ENCODE measurements around the gene LDLRAD4.

The LDLRAD4 gene

GRCh38 chr18:13291299-13291698 is 72.7 kb downstream of the LDLRAD4 start:
- Histone ChIP-seq H3K36me3 (ENCODE audit: insufficient read depth, low read length) (no peaks in the 10 kb centered on the region), H3K9ac (ENCODE audit: insufficient read length) (no peak overlapping the region), H3K27ac (no peak overlapping the region), H3K9me3 (ENCODE audit: low read depth, low read length) (no peaks in the 10 kb centered on the region), H3K4me3 (no peak overlapping the region)
- no peak for TF ChIP-seq FOXP2 (optimal IDR thresholded peaks at IDR 0.05; ENCODE audit: control extremely low read depth, extremely low read length, insufficient read depth)
- no peak for TF ChIP-seq EZH2 (IDR thresholded peaks at IDR 0.05)
- no peak for TF ChIP-seq POLR2AphosphoS5 (IDR thresholded peaks at IDR 0.05; ENCODE audit: borderline replicate concordance, low read depth, low read length)
- no peak for DNase-seq (ENCODE audit: low read depth, low spot score)

GRCh38 chr18:13291745-13292447 is 73.3 kb downstream of the LDLRAD4 start:
- Histone ChIP-seq H3K36me3 (ENCODE audit: insufficient read depth, low read length) (no peaks in the 10 kb centered on the region), H3K9ac (ENCODE audit: insufficient read length) (no peak overlapping the region), H3K9me3 (ENCODE audit: low read depth, low read length) (no peaks in the 10 kb centered on the region), H3K4me3 (no peak overlapping the region), H3K27ac (no peak overlapping the region)
- DNase-seq (ENCODE audit: low read depth, low spot score), result no peak
- no peak for TF ChIP-seq POLR2AphosphoS5 (IDR thresholded peaks at IDR 0.05; ENCODE audit: borderline replicate concordance, low read depth, low read length)
- no peak for TF ChIP-seq FOXP2 (optimal IDR thresholded peaks at IDR 0.05; ENCODE audit: control extremely low read depth, extremely low read length, insufficient read depth)
- no peak for TF ChIP-seq EZH2 (IDR thresholded peaks at IDR 0.05)

GRCh38 chr18:13292736-13293135 is 74.2 kb downstream of the LDLRAD4 start:
- TF ChIP-seq EZH2 (IDR thresholded peaks at IDR 0.05) (no peak), FOXP2 (optimal IDR thresholded peaks at IDR 0.05; ENCODE audit: control extremely low read depth, extremely low read length, insufficient read depth) (no peak), POLR2AphosphoS5 (IDR thresholded peaks at IDR 0.05; ENCODE audit: borderline replicate concordance, low read depth, low read length) (no peak)
- no peak overlapping the region for H3K4me3 ChIP-seq
- no peak overlapping the region for H3K9ac ChIP-seq (ENCODE audit: insufficient read length)
- no peak overlapping the region for H3K27ac ChIP-seq
- H3K9me3 ChIP-seq (ENCODE audit: low read depth, low read length), result no peaks in the 10 kb centered on the region
- no peaks in the 10 kb centered on the region for H3K36me3 ChIP-seq (ENCODE audit: insufficient read depth, low read length)
- DNase-seq (ENCODE audit: low read depth, low spot score), result no peak

GRCh38 chr18:13294309-13294708 is 75.7 kb downstream of the LDLRAD4 start:
- Histone ChIP-seq H3K27ac (no peak overlapping the region), H3K36me3 (ENCODE audit: insufficient read depth, low read length) (no peaks in the 10 kb centered on the region), H3K9ac (ENCODE audit: insufficient read length) (no peak overlapping the region), H3K9me3 (ENCODE audit: low read depth, low read length) (no peaks in the 10 kb centered on the region), H3K4me3 (no peak overlapping the region)
- TF ChIP-seq POLR2AphosphoS5 (IDR thresholded peaks at IDR 0.05; ENCODE audit: borderline replicate concordance, low read depth, low read length) (no peak), FOXP2 (optimal IDR thresholded peaks at IDR 0.05; ENCODE audit: control extremely low read depth, extremely low read length, insufficient read depth) (no peak), EZH2 (IDR thresholded peaks at IDR 0.05) (no peak)
- no peak for DNase-seq (ENCODE audit: low read depth, low spot score)

GRCh38 chr18:13295894-13296293 is 77.3 kb downstream of the LDLRAD4 start:
- Histone ChIP-seq H3K9me3 (ENCODE audit: low read depth, low read length) (no peaks in the 10 kb centered on the region), H3K4me3 (no peak overlapping the region), H3K36me3 (ENCODE audit: insufficient read depth, low read length) (no peaks in the 10 kb centered on the region), H3K27ac (no peak overlapping the region), H3K9ac (ENCODE audit: insufficient read length) (no peak overlapping the region)
- no peak for DNase-seq (ENCODE audit: low read depth, low spot score)
- TF ChIP-seq EZH2 (IDR thresholded peaks at IDR 0.05) (no peak), POLR2AphosphoS5 (IDR thresholded peaks at IDR 0.05; ENCODE audit: borderline replicate concordance, low read depth, low read length) (no peak), FOXP2 (optimal IDR thresholded peaks at IDR 0.05; ENCODE audit: control extremely low read depth, extremely low read length, insufficient read depth) (no peak)

GRCh38 chr18:13296867-13297574 is 78.5 kb downstream of the LDLRAD4 start:
- no peak overlapping the region for H3K9ac ChIP-seq (ENCODE audit: insufficient read length)
- H3K4me3 ChIP-seq, result no peak overlapping the region
- no peaks in the 10 kb centered on the region for H3K9me3 ChIP-seq (ENCODE audit: low read depth, low read length)
- no peak overlapping the region for H3K27ac ChIP-seq
- TF ChIP-seq EZH2 (IDR thresholded peaks at IDR 0.05) (no peak), FOXP2 (optimal IDR thresholded peaks at IDR 0.05; ENCODE audit: control extremely low read depth, extremely low read length, insufficient read depth) (no peak), POLR2AphosphoS5 (IDR thresholded peaks at IDR 0.05; ENCODE audit: borderline replicate concordance, low read depth, low read length) (no peak)
- no peaks in the 10 kb centered on the region for H3K36me3 ChIP-seq (ENCODE audit: insufficient read depth, low read length)
- no peak for DNase-seq (ENCODE audit: low read depth, low spot score)

- H3K9me3 ChIP-seq (ENCODE audit: low read depth, low read length), result no peaks in the 10 kb centered on the region
- H3K4me3 ChIP-seq, result no peak overlapping the region
- TF ChIP-seq EZH2 (IDR thresholded peaks at IDR 0.05) (no peak), FOXP2 (optimal IDR thresholded peaks at IDR 0.05; ENCODE audit: control extremely low read depth, extremely low read length, insufficient read depth) (no peak), POLR2AphosphoS5 (IDR thresholded peaks at IDR 0.05; ENCODE audit: borderline replicate concordance, low read depth, low read length) (no peak)
- H3K36me3 ChIP-seq (ENCODE audit: insufficient read depth, low read length), result no peaks in the 10 kb centered on the region
- H3K9ac ChIP-seq (ENCODE audit: insufficient read length), result no peak overlapping the region
- no peak for DNase-seq (ENCODE audit: low read depth, low spot score)
- H3K27ac ChIP-seq, result no peak overlapping the region
Measured at GRCh38 chr18:13298262-13298661, 79.7 kb downstream of the LDLRAD4 start.

- TF ChIP-seq POLR2AphosphoS5 (IDR thresholded peaks at IDR 0.05; ENCODE audit: borderline replicate concordance, low read depth, low read length) (no peak), FOXP2 (optimal IDR thresholded peaks at IDR 0.05; ENCODE audit: control extremely low read depth, extremely low read length, insufficient read depth) (no peak), EZH2 (IDR thresholded peaks at IDR 0.05) (no peak)
- no peak overlapping the region for H3K4me3 ChIP-seq
- no peaks in the 10 kb centered on the region for H3K9me3 ChIP-seq (ENCODE audit: low read depth, low read length)
- no peak for DNase-seq (ENCODE audit: low read depth, low spot score)
- H3K27ac ChIP-seq, result no peak overlapping the region
- H3K36me3 ChIP-seq (ENCODE audit: insufficient read depth, low read length), result no peaks in the 10 kb centered on the region
- no peak overlapping the region for H3K9ac ChIP-seq (ENCODE audit: insufficient read length)
Measured at GRCh38 chr18:13300029-13300428, 81.5 kb downstream of the LDLRAD4 start.

All from SK-N-MC (cell line).